ENCODE measurements around the gene THUMPD3. TPM values are rescaled to one million over a fixed set of nuclear protein-coding genes. Genes with fewer than 3 reads are reported as not detected.

The THUMPD3 gene
- total RNA-seq, 1 donor from 2014 or later = 40.8 TPM

DNA sequence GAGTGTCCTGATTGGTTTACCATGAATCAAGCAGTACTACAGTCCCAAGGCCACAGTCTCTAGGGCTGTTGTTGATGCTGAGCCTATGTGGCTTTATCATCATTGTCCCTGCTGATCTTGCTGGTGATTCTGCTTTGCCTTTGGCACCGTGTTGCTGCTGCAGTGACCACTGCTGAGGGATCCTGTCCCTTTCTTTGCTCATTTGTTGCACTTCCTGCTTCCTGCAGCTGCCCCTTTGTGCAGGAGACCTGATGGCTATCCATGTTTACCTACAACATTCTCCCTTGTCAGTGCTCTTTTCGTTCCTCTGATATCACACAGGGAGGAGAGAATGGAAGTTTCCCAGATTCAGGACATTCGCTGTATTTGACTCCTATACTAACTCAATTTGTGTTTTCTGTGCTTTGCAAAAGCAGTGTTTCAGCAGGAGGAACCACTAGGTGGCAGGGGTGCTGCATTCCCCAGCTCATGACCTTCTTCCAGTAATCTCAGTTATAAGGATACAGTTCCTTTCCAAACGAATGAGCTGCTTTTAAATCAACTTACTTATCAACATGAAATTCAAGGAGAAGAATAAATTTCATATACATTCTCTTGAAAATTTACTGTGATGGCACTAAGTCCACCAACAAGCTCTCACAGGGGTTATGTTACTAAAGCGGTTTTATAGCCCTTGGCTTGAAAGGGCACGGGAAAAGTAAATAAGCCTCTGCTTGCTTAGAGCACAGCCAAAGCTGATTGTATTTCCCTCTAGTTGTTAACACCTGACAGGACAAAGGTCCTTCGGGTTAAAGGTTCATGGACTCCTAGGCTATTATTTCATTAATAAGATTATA lies 9.7 kb upstream of the THUMPD3 start:
- intact Hi-C loops (cut with micrococcal nuclease) = loop anchor here (1.0 to 2.0 kb wide), 8 partner anchors 9 to 382 kb away; partner anchors contain the start of genes MTMR14 and SETD5

DNA sequence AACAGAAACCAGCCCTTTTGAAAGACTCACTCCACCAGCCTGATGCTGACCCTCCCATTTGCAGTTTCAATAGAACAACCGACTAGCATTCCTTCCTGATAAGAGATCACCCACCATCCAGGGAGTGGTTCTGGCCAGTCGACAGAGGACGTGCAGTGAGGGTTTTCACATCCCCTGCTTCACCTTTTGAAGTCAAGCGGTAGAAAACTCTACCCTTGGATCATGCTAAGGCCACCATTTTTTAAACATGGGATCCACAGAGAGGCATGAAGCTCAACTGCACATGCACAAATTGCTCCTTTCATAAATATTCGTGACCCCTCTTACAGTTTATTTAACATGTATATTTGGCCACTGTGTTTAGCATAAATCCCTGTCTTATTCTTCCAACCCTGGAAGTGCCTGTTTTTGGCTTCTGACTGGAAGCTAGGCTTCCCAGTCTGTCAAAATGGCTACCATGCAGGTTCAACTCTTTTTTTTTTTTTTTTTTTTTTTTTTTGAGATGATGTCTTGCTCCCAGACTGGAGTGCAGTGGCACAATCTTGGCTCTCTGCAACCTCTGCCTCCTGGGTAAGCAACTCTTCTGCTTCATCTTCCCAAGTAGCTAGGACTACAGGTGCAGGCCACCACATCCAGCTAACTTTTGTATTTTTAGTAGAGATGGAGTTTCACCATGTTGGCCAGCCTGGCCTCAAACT lies 1.0 kb upstream of the THUMPD3 start:
- intact Hi-C loops (cut with micrococcal nuclease) = loop anchor here (1.0 to 2.0 kb wide), 6 partner anchors 9 to 389 kb away; partner anchors contain the start of gene BRPF1

DNA sequence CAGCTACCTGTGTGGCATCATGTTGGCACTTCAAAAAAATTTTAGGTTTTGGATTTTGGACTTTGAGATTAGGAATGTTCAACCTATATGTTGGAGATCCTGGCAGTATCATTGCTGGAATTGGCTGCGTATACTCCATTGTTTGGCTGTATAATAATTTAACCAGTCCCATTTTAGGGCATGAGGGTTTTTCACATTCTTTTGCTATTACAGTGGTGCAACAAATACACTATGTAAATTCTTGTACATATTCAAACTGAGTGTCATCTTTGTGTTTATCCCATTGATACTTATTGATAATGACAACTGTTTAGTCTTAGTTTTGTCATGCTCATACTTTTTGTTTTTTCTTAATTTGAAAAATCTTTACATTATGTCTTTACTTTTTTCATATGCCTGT lies 6.7 kb downstream of the THUMPD3 start:
- intact Hi-C loops (cut with micrococcal nuclease) = no loop called here

DNA sequence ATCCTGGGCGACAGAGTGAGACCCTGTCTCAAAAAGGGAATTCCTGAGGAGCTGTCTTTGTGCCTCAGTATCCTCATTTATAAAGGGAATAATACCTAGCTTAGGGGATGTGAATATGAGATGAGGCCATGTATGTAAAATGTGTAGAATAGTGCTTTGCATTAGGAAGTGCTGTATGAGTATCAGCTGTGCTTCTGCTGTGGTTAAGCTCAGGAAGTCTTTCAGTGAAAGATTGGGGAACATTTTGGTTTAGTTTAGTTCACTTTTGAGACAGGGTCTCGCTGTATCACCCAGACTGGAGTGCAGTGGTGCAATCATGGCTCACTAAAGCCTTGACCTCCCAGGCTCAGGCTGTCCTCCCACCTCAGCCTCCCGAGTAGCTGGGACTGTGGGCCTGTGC lies 10.6 kb downstream of the THUMPD3 start:
- intact Hi-C loops (cut with micrococcal nuclease) = no loop called here

DNA sequence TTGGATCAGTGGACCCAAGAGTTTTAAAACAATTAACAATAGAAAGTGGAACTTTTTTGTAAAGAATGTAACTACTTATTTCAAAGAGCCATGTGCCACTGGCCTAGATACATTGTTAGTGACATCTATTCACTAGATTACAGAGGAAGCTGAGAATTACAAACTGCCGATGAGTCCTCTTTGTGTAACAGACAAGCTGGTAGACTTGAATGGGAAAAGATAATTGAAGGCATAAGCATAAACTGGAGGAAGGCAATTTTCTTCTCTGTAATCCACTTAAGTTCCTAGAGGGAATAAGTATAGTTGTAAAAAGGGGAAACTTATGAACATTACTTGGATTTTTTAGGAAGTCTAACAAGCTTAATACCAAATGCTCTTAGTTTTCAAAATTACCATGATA lies 15.1 kb downstream of the THUMPD3 start:
- intact Hi-C loops (cut with micrococcal nuclease) = no loop called here

DNA sequence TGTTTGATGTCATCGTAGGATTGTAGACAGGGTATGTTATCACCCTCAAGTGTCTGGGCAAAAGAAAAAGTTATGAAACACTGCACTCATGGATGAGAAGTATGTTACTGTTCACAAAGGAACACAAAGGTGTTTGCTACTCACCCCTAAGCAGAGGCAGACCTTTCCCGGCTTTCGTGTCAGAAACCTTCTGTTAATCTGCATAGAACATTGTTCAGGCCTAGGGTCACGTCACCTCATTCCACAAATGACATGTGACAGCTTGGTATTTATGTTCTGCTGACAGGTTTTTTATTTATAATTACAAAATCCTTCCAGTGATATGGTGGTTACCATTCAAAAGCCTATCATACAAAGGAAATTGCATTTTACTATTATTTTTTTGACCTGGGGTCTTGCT lies 16.5 kb downstream of the THUMPD3 start:
- intact Hi-C loops (cut with micrococcal nuclease) = no loop called here

DNA sequence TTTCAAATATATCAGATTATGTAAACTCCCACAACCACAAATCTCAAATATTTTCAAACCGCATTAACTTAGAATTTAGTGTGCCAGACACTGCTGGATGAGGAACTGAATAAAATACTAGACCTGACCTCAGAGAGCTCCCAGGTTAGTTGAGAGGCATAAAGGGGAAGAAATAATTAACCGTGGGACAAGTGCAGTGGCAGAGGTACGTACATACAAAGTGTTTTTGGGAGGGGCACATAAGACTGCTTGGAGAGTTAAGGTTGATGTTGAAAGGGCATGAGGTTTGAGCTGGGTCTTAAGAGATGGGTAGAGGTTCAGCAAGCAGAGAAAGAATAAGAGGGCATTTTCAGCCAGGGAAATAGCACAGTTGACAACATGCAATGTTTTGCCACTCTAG lies 17.2 kb downstream of the THUMPD3 start:
- intact Hi-C loops (cut with micrococcal nuclease) = no loop called here

DNA sequence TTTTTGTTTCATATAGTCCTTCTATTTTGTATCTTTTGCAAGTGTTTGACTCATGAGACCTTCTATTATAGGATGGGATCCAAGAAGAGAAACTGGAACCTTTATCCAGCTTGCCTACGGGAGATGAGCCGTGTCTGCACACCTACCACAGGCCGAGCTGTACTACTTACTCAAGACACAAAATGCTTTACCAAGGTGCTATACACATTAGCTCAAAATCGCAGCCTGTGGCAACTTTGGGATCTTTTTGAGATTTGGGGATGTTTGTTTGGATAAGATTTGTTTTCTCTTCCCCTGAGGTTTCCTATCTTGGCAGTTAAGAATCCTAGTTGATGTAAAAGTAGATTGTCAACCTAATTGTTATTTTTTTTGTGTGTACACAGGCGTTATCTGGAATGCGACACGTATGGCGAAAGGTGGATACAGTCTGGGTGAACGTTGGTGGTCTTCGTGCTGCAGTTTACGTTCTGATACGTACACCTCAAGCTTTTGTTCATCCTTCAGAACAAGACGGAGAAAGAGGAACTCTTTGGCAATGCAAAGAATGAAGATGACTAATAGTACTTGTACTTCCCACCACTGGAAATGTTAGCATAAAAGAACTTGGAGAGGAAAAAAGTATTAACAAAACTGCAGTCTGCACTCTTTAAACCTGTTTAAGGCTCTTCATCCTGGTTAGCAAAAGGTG lies 21.4 kb downstream of the THUMPD3 start:
- intact Hi-C loops (cut with micrococcal nuclease) = no loop called here

DNA sequence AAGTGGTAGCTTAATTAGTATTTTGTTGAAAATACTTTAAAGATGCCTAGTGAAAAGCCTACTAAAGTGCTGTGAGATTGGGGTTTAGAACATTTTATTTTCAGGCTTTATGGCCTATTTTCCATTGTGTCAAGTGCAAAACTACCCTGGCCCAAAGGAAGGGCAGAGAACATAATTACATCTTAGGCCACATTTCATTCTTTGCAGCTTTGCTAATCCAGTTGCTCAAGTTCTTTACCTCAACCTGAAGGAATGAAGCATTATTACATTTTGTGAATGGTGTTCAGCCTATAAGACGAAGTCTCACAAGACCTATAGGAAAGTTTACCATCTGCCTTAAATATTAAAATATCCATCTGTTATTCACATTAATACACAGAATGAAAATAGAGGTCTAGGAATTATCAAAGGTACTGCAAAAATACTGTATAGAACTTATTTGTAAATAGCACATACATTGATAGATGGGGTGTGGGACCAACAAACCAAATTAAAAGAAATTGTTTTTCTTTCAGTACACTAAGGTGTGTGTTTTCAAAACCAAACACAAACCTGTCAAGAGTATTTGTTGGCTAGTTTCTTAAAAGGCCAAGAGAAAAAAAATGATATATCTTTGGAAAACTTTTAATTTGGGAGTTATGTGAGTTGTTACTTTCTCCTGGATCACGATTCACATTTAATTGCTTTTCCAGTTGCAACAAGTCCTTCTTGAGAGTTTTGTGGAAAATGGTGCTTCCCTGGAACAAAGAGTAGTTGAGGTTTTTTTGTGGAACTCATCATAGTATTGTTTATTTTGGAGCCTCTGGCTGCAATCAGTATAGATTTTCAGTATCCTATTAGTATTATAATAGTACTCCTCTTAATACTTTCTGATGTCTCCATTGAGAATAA lies 22.6 kb downstream of the THUMPD3 start:
- intact Hi-C loops (cut with micrococcal nuclease) = loop anchor here (5.0 kb wide), 1 partner anchor 37 kb away; no protein-coding TSS in a partner anchor

DNA sequence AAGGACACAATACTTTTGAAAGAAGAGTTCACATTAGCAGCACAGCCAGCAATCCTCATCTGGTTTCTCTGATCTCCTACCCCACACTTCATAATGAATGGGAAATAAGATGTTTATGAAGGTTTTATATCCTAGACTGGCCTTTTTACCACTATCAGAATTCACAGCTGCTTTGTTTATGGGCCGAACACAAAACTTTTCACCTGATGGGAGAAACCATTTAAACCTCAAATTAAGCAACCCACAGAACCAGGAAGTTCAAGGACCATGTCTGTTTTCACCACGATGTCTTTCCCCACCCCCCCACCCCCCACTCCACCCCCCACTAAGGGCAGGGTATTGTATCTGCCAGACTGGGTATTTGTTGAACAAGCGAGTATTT lies 23.2 kb downstream of the THUMPD3 start:
- intact Hi-C loops (cut with micrococcal nuclease) = loop anchor here (5.0 kb wide), 1 partner anchor 36 kb away; no protein-coding TSS in a partner anchor

DNA sequence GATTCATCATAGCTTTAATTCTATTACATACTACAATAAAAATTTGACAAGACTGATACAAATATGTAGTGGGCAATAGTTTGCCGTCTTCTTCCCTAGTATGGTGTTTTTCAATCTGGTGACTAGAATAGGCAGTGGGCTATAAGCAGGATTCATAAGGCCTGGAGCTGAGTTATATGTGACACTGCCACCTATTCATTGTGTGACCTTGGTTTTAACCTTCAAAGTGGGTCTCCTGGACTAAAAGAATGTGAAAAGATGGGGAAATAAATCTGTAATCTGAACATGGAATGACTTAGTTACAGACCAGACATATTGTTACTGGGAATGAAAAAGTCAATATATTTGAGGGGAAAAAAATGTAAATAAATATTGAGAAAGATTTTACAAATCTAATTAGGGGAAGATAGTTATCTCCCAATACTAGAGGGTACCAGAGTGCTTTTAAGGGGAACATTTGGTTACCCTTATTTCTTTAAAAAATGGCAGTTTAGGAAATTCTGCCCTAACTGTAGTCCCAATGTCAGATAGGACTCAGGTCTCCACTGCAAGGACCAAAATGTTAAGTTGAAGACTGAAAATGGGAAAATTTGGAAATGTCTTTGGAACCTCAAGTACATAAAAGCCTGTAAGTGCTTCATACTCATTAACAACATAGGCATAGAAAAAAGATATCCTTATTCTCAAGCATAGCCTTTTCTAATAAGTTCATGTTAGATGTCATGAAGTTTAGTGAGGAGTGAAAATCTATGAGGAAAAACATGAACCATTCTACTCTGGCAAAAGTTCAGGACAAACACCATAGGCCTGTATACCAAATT lies 23.9 kb downstream of the THUMPD3 start:
- intact Hi-C loops (cut with micrococcal nuclease) = loop anchor here (1.0 to 5.0 kb wide), 2 partner anchors 10 to 36 kb away; no protein-coding TSS in a partner anchor

DNA sequence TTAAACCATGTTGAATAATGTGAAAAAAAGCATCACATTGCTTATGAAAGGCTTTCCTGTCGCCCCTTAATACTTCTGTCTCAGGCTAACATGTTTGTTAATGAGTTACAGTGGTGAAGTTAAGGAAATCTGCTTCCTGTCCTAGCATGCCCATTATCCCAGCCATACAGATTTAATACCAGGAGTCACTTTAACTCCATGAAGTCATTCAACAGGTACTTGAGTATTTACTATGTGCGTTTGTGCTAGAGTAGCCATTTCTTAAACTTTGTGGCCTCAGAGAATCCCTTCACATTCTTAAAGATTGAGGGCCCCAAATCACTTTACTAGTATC lies 24.4 kb downstream of the THUMPD3 start:
- intact Hi-C loops (cut with micrococcal nuclease) = loop anchor here (1.0 to 5.0 kb wide), 2 partner anchors 9 to 35 kb away; no protein-coding TSS in a partner anchor

DNA sequence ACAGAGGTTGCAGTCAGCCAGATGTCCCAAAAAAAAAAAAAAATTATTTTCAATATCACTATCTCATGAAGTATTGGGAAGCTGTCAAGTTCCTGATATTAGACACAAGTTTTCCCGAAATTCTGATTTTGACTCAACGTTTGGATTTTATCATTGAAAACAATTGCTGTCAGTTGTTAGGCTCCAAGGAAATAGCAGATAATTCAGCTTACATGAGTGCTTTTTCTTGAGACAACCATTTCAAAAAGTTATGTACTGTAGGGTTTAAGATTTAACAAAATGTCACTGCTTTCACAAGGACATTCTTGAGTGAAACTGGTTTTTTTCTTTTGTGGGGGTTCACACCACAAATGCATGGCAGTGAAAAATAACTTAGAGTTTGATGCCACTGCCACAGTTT lies 25.3 kb downstream of the THUMPD3 start:
- intact Hi-C loops (cut with micrococcal nuclease) = loop anchor here (5.0 kb wide), 1 partner anchor 34 kb away; no protein-coding TSS in a partner anchor

DNA sequence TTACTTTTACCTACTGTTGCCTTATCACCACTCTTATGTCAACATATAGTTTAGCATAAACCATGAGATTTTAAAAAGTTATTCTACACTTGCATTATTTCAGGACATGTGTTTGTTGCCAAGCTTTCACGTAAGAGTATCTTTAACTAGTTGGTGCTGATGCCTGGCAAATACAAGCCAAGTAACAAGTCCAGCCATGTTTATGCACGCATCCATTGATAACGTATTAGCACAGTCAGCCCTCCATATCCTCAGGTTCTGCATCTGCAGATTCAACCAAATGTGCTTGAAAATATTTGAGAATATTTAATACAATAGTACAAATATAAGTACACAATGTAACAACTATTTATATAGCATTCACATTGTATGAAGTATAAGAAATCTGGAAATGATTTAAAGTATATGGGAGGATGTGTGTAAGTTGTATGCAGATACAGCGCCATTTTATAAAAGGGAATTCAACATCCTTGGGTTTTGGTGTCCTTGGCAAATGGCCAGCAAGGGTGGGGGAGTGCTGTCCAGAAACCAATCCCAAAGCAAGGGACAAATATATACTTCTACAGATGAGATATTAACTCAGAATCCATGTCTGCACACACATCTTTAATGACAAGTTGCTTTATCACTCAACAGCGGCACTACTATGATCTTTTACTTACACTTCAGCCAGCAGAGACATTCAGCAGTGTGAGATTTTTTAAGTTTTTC lies 25.9 kb downstream of the THUMPD3 start:
- intact Hi-C loops (cut with micrococcal nuclease) = loop anchor here (5.0 kb wide), 1 partner anchor 34 kb away; no protein-coding TSS in a partner anchor

DNA sequence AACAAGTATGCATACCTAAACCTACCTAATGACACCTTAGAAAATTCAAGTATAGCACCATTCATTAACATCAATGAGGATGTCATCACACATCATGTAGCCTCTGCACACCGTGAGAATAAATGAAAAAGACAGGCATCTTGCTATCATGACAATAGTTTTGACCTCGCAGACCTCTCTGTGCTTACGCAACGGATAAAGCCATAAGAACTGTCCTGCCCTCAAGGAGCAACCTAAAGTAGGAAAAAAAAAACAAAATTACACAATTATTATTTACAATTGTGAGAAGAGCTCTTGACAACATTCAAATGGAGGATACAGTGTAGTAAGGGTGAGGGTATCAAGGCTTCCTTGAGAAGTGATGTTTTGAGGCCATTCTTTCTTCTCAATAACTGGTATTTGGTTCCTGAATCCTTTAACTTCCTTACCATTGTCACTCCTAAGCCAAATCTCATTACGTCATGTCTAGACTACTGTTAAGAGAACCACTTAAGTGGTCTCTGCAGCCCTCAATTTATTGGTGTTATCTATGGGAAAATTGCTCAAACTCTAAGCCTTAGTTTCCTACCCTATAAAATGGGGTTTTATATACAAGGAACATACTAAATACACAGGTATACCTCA lies 27.5 kb downstream of the THUMPD3 start:
- intact Hi-C loops (cut with micrococcal nuclease) = no loop called here

DNA sequence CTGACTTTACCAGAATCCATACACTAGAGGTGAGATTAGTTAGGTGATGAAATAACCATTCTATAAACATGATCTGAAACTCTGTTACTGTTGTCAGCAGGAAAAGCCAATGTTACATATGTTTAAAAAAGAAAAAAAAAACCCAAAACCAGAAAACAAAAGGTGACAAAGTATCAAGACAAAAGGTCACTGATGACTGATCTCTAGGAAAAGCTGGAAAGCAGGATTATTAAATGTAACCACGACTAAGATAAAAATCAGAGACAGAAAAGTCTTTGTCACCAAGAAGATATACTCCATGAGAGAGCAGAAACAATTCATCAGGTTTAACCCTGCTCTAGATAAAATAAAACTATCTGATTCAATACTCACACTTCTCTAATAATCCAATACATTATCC lies 29.2 kb downstream of the THUMPD3 start:
- intact Hi-C loops (cut with micrococcal nuclease) = no loop called here

DNA sequence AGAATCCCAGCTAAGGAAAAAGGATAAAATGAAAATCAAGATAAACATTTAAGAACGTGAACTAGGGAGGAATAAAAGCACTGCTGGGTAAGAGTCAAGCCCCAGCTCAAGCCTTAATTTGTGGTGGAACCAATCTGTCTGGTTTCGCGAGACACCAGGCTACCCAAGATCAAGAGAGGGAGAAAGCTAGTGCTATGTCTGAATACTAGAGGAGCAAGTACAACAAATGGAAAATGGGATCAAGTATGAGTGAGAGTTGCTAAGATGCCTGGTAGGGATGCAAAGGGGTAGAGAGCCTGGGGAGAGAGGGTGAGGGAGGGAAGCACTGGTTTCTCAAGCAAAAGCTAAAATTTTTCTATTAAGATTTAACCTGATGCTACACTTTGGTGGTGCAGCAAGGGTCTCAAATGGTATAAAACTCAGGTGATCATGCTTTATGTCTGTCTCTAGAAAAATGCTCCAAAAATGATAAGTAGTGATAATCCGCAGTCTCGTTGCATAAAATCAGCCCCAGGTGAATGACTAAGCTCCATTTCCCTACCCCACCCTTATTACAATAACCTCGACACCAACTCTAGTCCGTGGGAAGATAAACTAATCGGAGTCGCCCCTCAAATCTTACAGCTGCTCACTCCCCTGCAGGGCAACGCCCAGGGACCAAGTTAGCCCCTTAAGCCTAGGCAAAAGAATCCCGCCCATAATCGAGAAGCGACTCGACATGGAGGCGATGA lies 32.9 kb downstream of the THUMPD3 start:
- intact Hi-C loops (cut with micrococcal nuclease) = loop anchor here (1.0 to 5.0 kb wide), 13 partner anchors 8 to 853 kb away; partner anchors contain the start of genes EMC3, FANCD2, JAGN1 and MTMR14

DNA sequence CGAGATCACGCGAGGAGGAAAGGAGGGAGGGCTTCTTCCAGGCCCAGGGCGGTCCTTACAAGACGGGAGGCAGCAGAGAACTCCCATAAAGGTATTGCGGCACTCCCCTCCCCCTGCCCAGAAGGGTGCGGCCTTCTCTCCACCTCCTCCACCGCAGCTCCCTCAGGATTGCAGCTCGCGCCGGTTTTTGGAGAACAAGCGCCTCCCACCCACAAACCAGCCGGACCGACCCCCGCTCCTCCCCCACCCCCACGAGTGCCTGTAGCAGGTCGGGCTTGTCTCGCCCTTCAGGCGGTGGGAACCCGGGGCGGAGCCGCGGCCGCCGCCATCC lies 33.4 kb downstream of the THUMPD3 start:
- intact Hi-C loops (cut with micrococcal nuclease) = loop anchor here (1.0 to 5.0 kb wide), 13 partner anchors 9 to 853 kb away; partner anchors contain the start of genes EMC3, FANCD2, JAGN1 and MTMR14

Measured in T-helper 1 cell treated with Interleukin-12 subunit alpha and Interleukin-12 subunit beta and Interleukin-4 antibody, amounts not matched to agents 30 ng/mL and 1 ng/mL, for 36 hours (primary cell).